Transverse colon (tissue), 4 donors: ENCODE measurements around the gene SRSF7. TPM values are rescaled to one million over a fixed set of nuclear protein-coding genes. Genes with fewer than 3 reads are reported as not detected.

Experiments used
- DNase-seq: peaks from one replicate; pipeline ENCODE4 v3.0.0-alpha.2; 2019
- H3K27ac ChIP-seq, 4 donors: fragments of 200-600 bp; sonication (generic); 2 replicates each; pipeline ENCODE4 v1.5.1; 2016 to 2018; ENCODE audit warnings: inconsistent platforms in 4 of 4
- H3K27me3 ChIP-seq: fragments of 200-600 bp; sonication (generic); 2 replicates; pipeline ENCODE4 v1.5.1; 2017; ENCODE audit warnings: inconsistent platforms
- H3K36me3 ChIP-seq, 4 donors: fragments of 200-600 bp; sonication (generic); 2 replicates each; pipeline ENCODE4 v1.5.1; 2017 to 2019; ENCODE audit warnings: inconsistent platforms in 4 of 4
- H3K4me1 ChIP-seq, 4 donors: fragments of 200-600 bp; sonication (generic); 2 replicates each; pipeline ENCODE4 v1.5.1; 2017 to 2020; ENCODE audit warnings: inconsistent platforms in 4 of 4
- H3K4me3 ChIP-seq, 4 donors: fragments of 200-600 bp; sonication (generic); 1 replicate in 1 of 4; 2 replicates in 3 of 4; pipeline versions ENCODE4 v1.5.1 to v1.6.1; 2017 to 2019; ENCODE audit warnings: inconsistent platforms in 4 of 4
- H3K9me3 ChIP-seq, 2 donors: fragments of 200-600 bp; sonication (generic); 2 replicates each; pipeline ENCODE4 v1.5.1; 2017 to 2019; ENCODE audit warnings: inconsistent platforms in 2 of 2
- CTCF ChIP-seq, 5 experiments: fragments of 200-600 bp in 3 of 5; fragments of 450-650 bp in 2 of 5; sonication (generic) in 3 of 5; IDR thresholded peaks; 1 replicate in 2 of 5; 2 replicates in 3 of 5; pipeline ENCODE4 v1.5.1; 2016 to 2017; ENCODE audit warnings: antibody characterized with exemption in 5 of 5, inconsistent platforms in 3 of 5, mild to moderate bottlenecking in 2 of 5, moderate library complexity in 1 of 5
- EP300 ChIP-seq: sonication (generic); formaldehyde crosslinking; IDR thresholded peaks from one replicate; pipeline ENCODE4 v1.6.1; 2017; ENCODE audit warnings: antibody characterized with exemption, low read depth
- POLR2A ChIP-seq: fragments of 450-650 bp; IDR thresholded peaks from one replicate; pipeline ENCODE4 v1.6.1; 2016; ENCODE audit warnings: antibody characterized with exemption, mild to moderate bottlenecking, moderate library complexity
- POLR2AphosphoS5 ChIP-seq, 3 donors: sonication (generic); formaldehyde crosslinking; IDR thresholded peaks; one replicate each; pipeline ENCODE4 v1.6.1; 2016; ENCODE audit warnings: antibody characterized with exemption in 3 of 3
- WGBS, 2 donors: methylation state at CpG; one replicate each; pipeline ENCODE4 v1.1.5; 2018; ENCODE audit warnings: low coverage in 1 of 2; 5-methylcytosine and 5-hydroxymethylcytosine counted together
- in situ Hi-C, 4 donors: fragments of 200-750 bp; cut with MboI; loops; one replicate each; pipeline versions ENCODE4 v1.15.0 to v1.15.1; 2017; ENCODE audit warnings: low sequenced_read_pairs in 3 of 4, low pct_ligation_motif_present in 1 of 4, low pct_unique_long_range_greater_than_20kb in 1 of 4
- intact Hi-C: fragments of 100-400 bp; cut with DNase I; formaldehyde crosslinking; loops from one replicate; pipeline ENCODE4 v1.15.1; 2023; ENCODE audit warnings: low total_unique reads
- total RNA-seq, 4 donors: library from RNA; depleted of rRNA; stranded (reverse); fragments of >200 nt; gene quantifications; one replicate each; pipeline ENCODE4 v1.1.0, GENCODE V29; 2016

The SRSF7 gene
- total RNA-seq, 4 donors from 2014 or later = 75.6 to 153 (median 95.0) TPM

- in situ Hi-C loops = no loop called here
- Histone ChIP-seq H3K9me3 (no peaks in the 10 kb centered on the region), H3K27ac (no peak overlapping the region), H3K36me3 (no peaks in the 10 kb centered on the region), H3K4me1 (peaks cover 0 to 4% (median 0%) of the 10 kb centered on the region in 4 donors), H3K4me3 (no peak overlapping the region), H3K27me3 (no peaks in the 10 kb centered on the region)
- WGBS, 2 donors = 80% methylated on average over 3 of the region's 3 CpGs; no CpG with 5 or more reads in 1 of the 2 donors
- intact Hi-C loops = no loop called here
- TF ChIP-seq CTCF (IDR thresholded peaks at IDR 0.05) = no peak
- no peak for TF ChIP-seq POLR2AphosphoS5 (IDR thresholded peaks at IDR 0.05)
- TF ChIP-seq EP300 = no peak
- TF ChIP-seq POLR2A = no peak
- DNase-seq = no peak
These were observed 37.8 kb downstream of the SRSF7 start for GRCh38 chr2:38713338-38713737.

GRCh38 chr2:38712871-38713270 is 38.3 kb downstream of the SRSF7 start:
- WGBS, 2 donors = 75 to 82% methylated on average over 2 to 4 of the region's 4 CpGs
- H3K9me3 ChIP-seq = no peaks in the 10 kb centered on the region
- TF ChIP-seq POLR2A = no peak
- TF ChIP-seq POLR2AphosphoS5 (IDR thresholded peaks at IDR 0.05) = no peak
- TF ChIP-seq CTCF (IDR thresholded peaks at IDR 0.05) = no peak
- no peak for TF ChIP-seq EP300
- no peak overlapping the region for H3K27ac ChIP-seq
- peaks cover 0 to 4% (median 0%) of the 10 kb centered on the region in 4 donors for H3K4me1 ChIP-seq
- H3K4me3 ChIP-seq = no peak overlapping the region
- DNase-seq = no peak
- in situ Hi-C loops (no loop called here), intact Hi-C loops (no loop called here)
- no peaks in the 10 kb centered on the region for H3K27me3 ChIP-seq
- H3K36me3 ChIP-seq = no peaks in the 10 kb centered on the region

DNA sequence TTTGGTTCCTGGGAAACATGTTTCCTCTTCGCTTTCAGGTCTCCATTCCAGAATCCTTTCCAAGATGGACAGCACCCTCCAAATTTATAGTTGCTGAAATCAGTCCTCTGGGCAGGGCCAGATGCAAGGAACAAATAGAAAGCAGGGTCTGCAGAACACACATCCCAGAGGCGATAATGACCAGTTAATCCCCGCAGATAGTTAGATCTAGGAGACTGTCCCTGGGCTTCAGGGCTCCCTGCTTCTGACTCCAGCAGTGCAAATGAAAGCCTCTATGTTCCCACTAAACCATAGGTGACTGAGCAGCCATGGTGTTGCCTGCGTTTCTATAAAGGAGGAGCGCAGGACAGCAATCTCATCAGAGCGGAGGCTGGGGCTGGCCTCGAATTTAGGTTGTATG is 38.7 kb downstream of the SRSF7 start:
- Histone ChIP-seq H3K27ac (no peak overlapping the region), H3K36me3 (peaks cover 0 to 4% (median 0%) of the 10 kb centered on the region in 4 donors), H3K4me1 (peaks cover 0 to 4% (median 0%) of the 10 kb centered on the region in 4 donors), H3K4me3 (no peak overlapping the region), H3K27me3 (no peaks in the 10 kb centered on the region), H3K9me3 (no peaks in the 10 kb centered on the region)
- intact Hi-C loops = no loop called here
- in situ Hi-C loops = no loop called here
- no peak for TF ChIP-seq CTCF (IDR thresholded peaks at IDR 0.05)
- TF ChIP-seq POLR2AphosphoS5 (IDR thresholded peaks at IDR 0.05) = no peak
- no peak for TF ChIP-seq EP300
- TF ChIP-seq POLR2A = no peak
- DNase-seq = no peak
- 86 to 98% methylated on average over 1 to 7 of the region's 7 CpGs for WGBS, 2 donors

DNA sequence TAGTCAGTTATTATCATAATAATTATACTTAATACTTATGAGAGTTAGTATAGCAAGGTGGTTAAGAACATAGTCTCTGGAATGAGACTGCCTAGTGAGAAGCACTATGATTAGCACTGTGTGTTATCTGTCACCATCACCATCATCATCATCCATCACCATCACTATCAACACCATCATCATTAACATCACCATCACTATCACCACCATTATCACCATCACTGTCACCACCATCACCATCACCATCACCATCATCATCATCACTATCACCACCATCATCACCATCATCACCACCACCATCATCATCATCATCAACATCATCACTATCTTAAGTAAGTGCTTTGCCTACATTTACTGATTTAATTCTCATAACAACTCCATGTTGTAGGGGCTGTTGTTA is 39.6 kb downstream of the SRSF7 start:
- Histone ChIP-seq H3K36me3 (peaks cover 0 to 5% (median 0%) of the 10 kb centered on the region in 4 donors), H3K27me3 (no peaks in the 10 kb centered on the region), H3K4me1 (peaks cover 0 to 4% (median 0%) of the 10 kb centered on the region in 4 donors), H3K27ac (no peak overlapping the region), H3K4me3 (no peak overlapping the region), H3K9me3 (no peaks in the 10 kb centered on the region)
- in situ Hi-C loops (no loop called here), intact Hi-C loops (no loop called here)
- no peak for TF ChIP-seq POLR2AphosphoS5 (IDR thresholded peaks at IDR 0.05)
- no peak for TF ChIP-seq EP300
- no peak for TF ChIP-seq CTCF (IDR thresholded peaks at IDR 0.05)
- no peak for TF ChIP-seq POLR2A
- DNase-seq = no peak
